GM23338 (cell line): ENCODE results near the gene BDKRB1. TPM values are rescaled to one million over a fixed set of nuclear protein-coding genes. Genes with fewer than 3 reads are reported as not detected.

Source experiments
- ATAC-seq: fragments of 200-7000 bp; cut with Tn5 transposase; 3 replicates; pipeline ENCODE4 v1.9.1; 2020
- DNase-seq: peaks from one replicate; pipeline ENCODE4 v3.0.0-alpha.2; 2015; ENCODE audit warnings: low spot score
- H2AFZ ChIP-seq: fragments of 200-600 bp; sonication (generic); 2 replicates; pipeline ENCODE4 v1.8.0; 2016; ENCODE audit warnings: antibody characterized with exemption, mild to moderate bottlenecking, moderate library complexity
- H3F3A ChIP-seq: fragments of 200-600 bp; sonication (generic); replicated peaks from 2 replicates; pipeline ENCODE4 v1.8.0; 2017; ENCODE audit warnings: antibody characterized with exemption, mixed run types, low read depth
- H3K27ac ChIP-seq: fragments of 200-600 bp; sonication (generic); 2 replicates; pipeline ENCODE4 v1.6.1; 2016; ENCODE audit warnings: low read depth
- H3K27me3 ChIP-seq: fragments of 200-600 bp; sonication (generic); 2 replicates; pipeline ENCODE4 v1.8.0; 2016; ENCODE audit warnings: mild to moderate bottlenecking, mixed run types, moderate library complexity; ENCODE audit not compliant: insufficient read depth
- H3K36me3 ChIP-seq: fragments of 200-600 bp; sonication (generic); 2 replicates; pipeline ENCODE4 v1.8.0; 2016; ENCODE audit warnings: mild to moderate bottlenecking; ENCODE audit not compliant: insufficient read depth
- H3K4me1 ChIP-seq: fragments of 200-600 bp; sonication (generic); 2 replicates; pipeline ENCODE4 v1.8.0; 2016; ENCODE audit warnings: mild to moderate bottlenecking, moderate library complexity; ENCODE audit not compliant: insufficient read depth
- H3K4me2 ChIP-seq: fragments of 200-600 bp; sonication (generic); 2 replicates; pipeline ENCODE4 v1.7.1; 2017; ENCODE audit warnings: mixed run types
- H3K4me3 ChIP-seq: fragments of 200-600 bp; sonication (generic); 2 replicates; pipeline ENCODE4 v1.6.1; 2016; ENCODE audit warnings: mixed run types
- H3K79me2 ChIP-seq: fragments of 200-600 bp; sonication (generic); replicated peaks from 2 replicates; pipeline ENCODE4 v1.8.0; 2017; ENCODE audit warnings: mild to moderate bottlenecking; ENCODE audit not compliant: insufficient read depth
- H3K9me2 ChIP-seq: fragments of 200-600 bp; sonication (generic); 2 replicates; pipeline ENCODE4 v1.8.0; 2017; ENCODE audit not compliant: insufficient read depth
- H4K20me1 ChIP-seq: fragments of 200-600 bp; sonication (generic); replicated peaks from 2 replicates; pipeline ENCODE4 v1.8.0; 2017; ENCODE audit warnings: mild to moderate bottlenecking; ENCODE audit not compliant: insufficient read depth
- H3K27ac Mint-ChIP-seq: 2 replicates; pipeline ENCODE4 v1.8.0; 2020; ENCODE audit warnings: inconsistent platforms, mild to moderate bottlenecking, moderate library complexity, mixed read lengths
- H3K27me3 Mint-ChIP-seq: 3 replicates; pipeline ENCODE4 v1.8.0; 2022; ENCODE audit warnings: low read depth, mild to moderate bottlenecking, moderate library complexity, mixed read lengths, inconsistent platforms; ENCODE audit not compliant: insufficient read depth, poor library complexity
- H3K36me3 Mint-ChIP-seq: 3 replicates; pipeline ENCODE4 v1.8.0; 2021; ENCODE audit warnings: low read depth, mild to moderate bottlenecking, inconsistent platforms, moderate library complexity, mixed read lengths
- H3K4me1 Mint-ChIP-seq: 3 replicates; pipeline ENCODE4 v1.8.0; 2020; ENCODE audit warnings: mild to moderate bottlenecking, inconsistent platforms, mixed read lengths
- H3K4me3 Mint-ChIP-seq: 3 replicates; pipeline ENCODE4 v1.8.0; 2021; ENCODE audit warnings: moderate library complexity, mild to moderate bottlenecking, inconsistent platforms, mixed read lengths
- H3K9me3 Mint-ChIP-seq: 3 replicates; pipeline ENCODE4 v1.8.0; 2020; ENCODE audit warnings: moderate library complexity, mild to moderate bottlenecking, inconsistent platforms, mixed read lengths
- EZH2 ChIP-seq: fragments of 200-600 bp; sonication (generic); IDR thresholded peaks from one replicate; pipeline ENCODE4 v1.8.0; 2017; ENCODE audit warnings: antibody characterized with exemption, mild to moderate bottlenecking, low read depth; ENCODE audit not compliant: unreplicated experiment
- ZNF114 ChIP-seq: fragments of 250-450 bp; sonication (Bioruptor Pico); IDR thresholded peaks from 2 replicates; pipeline ENCODE4 v1.5.0; 2020; ENCODE audit warnings: mild to moderate bottlenecking, moderate library complexity
- polyA plus RNA-seq: library from polyadenylated mRNA; unstranded; fragments of >200 nt; fragmentation: Nextera tagmentation; extraction: Ambion mirVana; gene quantifications from 2 replicates; pipeline ENCODE4 v1.2.1, GENCODE V29; 2016
- total RNA-seq: library from RNA; depleted of rRNA; stranded (reverse); fragments of >200 nt; shearing (Covaris generic); gene quantifications from 2 replicates; pipeline ENCODE4 v1.2.3, GENCODE V29; 2014
- TF ChIP-seq, protein P1 (sequence below): fragments of 250-450 bp; sonication (Bioruptor Pico); IDR thresholded peaks from 2 replicates; pipeline ENCODE4 v1.5.0; 2020; ENCODE audit warnings: mild to moderate bottlenecking, moderate library complexity
- TF ChIP-seq, protein P2 (sequence below), 2 experiments: fragments of 200-600 bp in 1 of 2; sonication (generic) in 1 of 2; conservative IDR thresholded peaks; 2 replicates each; pipeline versions ENCODE4 v1.5.1 to v1.6.1; 2016 to 2017; ENCODE audit warnings: antibody characterized with exemption in 2 of 2, low read depth in 2 of 2, mild to moderate bottlenecking in 2 of 2, moderate library complexity in 1 of 2

The BDKRB1 gene
- total and polyA plus RNA-seq, 2 experiments from 2014 or later = not detected

DNA sequence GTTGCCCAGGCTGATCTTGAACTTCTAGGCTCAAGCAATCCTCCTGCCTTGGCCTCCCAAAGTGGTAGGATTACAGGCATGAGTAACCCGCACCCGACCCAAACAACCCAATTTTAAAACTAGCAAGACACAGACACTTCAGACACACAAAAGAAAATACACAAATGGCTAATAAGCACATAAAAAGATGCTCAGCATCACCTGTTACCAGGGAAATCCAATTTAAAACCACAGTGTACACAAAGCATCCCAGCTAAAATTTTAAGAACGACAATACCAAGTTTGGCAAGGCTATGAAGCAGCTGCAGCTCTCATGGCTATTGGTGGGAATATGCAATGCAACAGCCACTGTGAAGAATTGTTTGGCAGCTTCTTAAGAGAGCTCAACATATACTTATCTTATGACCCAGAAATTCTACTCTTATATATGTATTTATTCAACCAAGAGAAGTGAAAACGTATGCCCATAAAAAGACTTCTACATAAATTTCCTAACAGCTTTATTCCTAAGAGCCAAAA lies 42.0 kb downstream of the BDKRB1 start (continued):
- TF ChIP-seq, protein P1, sequence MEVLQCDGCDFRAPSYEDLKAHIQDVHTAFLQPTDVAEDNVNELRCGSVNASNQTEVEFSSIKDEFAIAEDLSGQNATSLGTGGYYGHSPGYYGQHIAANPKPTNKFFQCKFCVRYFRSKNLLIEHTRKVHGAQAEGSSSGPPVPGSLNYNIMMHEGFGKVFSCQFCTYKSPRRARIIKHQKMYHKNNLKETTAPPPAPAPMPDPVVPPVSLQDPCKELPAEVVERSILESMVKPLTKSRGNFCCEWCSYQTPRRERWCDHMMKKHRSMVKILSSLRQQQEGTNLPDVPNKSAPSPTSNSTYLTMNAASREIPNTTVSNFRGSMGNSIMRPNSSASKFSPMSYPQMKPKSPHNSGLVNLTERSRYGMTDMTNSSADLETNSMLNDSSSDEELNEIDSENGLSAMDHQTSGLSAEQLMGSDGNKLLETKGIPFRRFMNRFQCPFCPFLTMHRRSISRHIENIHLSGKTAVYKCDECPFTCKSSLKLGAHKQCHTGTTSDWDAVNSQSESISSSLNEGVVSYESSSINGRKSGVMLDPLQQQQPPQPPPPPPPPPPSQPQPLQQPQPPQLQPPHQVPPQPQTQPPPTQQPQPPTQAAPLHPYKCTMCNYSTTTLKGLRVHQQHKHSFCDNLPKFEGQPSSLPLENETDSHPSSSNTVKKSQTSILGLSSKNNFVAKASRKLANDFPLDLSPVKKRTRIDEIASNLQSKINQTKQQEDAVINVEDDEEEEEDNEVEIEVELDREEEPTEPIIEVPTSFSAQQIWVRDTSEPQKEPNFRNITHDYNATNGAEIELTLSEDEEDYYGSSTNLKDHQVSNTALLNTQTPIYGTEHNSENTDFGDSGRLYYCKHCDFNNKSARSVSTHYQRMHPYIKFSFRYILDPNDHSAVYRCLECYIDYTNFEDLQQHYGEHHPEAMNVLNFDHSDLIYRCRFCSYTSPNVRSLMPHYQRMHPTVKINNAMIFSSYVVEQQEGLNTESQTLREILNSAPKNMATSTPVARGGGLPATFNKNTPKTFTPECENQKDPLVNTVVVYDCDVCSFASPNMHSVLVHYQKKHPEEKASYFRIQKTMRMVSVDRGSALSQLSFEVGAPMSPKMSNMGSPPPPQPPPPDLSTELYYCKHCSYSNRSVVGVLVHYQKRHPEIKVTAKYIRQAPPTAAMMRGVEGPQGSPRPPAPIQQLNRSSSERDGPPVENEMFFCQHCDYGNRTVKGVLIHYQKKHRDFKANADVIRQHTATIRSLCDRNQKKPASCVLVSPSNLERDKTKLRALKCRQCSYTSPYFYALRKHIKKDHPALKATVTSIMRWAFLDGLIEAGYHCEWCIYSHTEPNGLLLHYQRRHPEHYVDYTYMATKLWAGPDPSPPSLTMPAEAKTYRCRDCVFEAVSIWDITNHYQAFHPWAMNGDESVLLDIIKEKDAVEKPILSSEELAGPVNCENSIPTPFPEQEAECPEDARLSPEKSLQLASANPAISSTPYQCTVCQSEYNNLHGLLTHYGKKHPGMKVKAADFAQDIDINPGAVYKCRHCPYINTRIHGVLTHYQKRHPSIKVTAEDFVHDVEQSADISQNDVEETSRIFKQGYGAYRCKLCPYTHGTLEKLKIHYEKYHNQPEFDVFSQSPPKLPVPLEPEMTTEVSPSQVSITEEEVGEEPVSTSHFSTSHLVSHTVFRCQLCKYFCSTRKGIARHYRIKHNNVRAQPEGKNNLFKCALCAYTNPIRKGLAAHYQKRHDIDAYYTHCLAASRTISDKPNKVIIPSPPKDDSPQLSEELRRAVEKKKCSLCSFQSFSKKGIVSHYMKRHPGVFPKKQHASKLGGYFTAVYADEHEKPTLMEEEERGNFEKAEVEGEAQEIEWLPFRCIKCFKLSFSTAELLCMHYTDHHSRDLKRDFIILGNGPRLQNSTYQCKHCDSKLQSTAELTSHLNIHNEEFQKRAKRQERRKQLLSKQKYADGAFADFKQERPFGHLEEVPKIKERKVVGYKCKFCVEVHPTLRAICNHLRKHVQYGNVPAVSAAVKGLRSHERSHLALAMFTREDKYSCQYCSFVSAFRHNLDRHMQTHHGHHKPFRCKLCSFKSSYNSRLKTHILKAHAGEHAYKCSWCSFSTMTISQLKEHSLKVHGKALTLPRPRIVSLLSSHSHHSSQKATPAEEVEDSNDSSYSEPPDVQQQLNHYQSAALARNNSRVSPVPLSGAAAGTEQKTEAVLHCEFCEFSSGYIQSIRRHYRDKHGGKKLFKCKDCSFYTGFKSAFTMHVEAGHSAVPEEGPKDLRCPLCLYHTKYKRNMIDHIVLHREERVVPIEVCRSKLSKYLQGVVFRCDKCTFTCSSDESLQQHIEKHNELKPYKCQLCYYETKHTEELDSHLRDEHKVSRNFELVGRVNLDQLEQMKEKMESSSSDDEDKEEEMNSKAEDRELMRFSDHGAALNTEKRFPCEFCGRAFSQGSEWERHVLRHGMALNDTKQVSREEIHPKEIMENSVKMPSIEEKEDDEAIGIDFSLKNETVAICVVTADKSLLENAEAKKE (CRISPR knock-in tag) = no peak
- TF ChIP-seq EZH2 = no peak

DNA sequence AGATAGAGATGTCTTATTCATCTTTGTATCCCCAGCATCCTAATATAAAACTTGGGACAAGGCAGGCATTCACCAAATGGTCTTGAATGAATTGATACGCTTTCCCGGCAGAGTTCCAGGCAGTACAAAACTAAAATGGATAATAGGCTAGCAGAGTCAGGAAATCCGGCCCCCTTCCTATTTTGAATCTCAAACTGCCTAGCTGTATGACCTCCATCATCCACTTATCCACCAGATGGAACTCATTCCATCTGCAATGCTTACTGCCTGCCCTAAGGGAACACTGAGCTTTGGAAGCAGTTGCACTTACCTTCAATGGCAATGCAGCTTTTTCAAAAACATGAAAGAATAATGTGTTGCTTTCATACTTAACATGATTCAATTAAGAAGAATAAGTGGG lies 43.4 kb downstream of the BDKRB1 start:
- no peak overlapping the region for H3K27ac Mint-ChIP-seq
- no peaks in the 10 kb centered on the region for H3K27me3 Mint-ChIP-seq
- no peaks in the 10 kb centered on the region for H3K36me3 ChIP-seq
- H3K27me3 ChIP-seq = no peaks in the 10 kb centered on the region
- no peak overlapping the region for H3K27ac ChIP-seq
- H3K4me1 ChIP-seq = no peaks in the 10 kb centered on the region
- no peak overlapping the region for H3K4me2 ChIP-seq
- H3K4me3 ChIP-seq = no peak overlapping the region
- no peaks in the 10 kb centered on the region for H3K9me2 ChIP-seq
- DNase-seq (no peak), ATAC-seq (no peak)
- H3K9me3 Mint-ChIP-seq = no peaks in the 10 kb centered on the region
- TF ChIP-seq ZNF114 = no peak
- TF ChIP-seq, protein P2, sequence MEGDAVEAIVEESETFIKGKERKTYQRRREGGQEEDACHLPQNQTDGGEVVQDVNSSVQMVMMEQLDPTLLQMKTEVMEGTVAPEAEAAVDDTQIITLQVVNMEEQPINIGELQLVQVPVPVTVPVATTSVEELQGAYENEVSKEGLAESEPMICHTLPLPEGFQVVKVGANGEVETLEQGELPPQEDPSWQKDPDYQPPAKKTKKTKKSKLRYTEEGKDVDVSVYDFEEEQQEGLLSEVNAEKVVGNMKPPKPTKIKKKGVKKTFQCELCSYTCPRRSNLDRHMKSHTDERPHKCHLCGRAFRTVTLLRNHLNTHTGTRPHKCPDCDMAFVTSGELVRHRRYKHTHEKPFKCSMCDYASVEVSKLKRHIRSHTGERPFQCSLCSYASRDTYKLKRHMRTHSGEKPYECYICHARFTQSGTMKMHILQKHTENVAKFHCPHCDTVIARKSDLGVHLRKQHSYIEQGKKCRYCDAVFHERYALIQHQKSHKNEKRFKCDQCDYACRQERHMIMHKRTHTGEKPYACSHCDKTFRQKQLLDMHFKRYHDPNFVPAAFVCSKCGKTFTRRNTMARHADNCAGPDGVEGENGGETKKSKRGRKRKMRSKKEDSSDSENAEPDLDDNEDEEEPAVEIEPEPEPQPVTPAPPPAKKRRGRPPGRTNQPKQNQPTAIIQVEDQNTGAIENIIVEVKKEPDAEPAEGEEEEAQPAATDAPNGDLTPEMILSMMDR (conservative IDR thresholded peaks at IDR 0.05; ENCODE audit: low read depth in 2 of 2) = peak in 1 of 2 experiments; percentile 6; a peak in 1 of 4 replicates
- H3K79me2 ChIP-seq = no peaks in the 10 kb centered on the region
- peaks cover 5% of the 10 kb centered on the region; the same call in 2 of the 3 replicates for H3K4me1 Mint-ChIP-seq
- no peak overlapping the region for H3K4me3 Mint-ChIP-seq
- H4K20me1 ChIP-seq = no peaks in the 10 kb centered on the region
- no peaks in the 10 kb centered on the region for H3F3A ChIP-seq
- H2AFZ ChIP-seq = no peak overlapping the region
- no peaks in the 10 kb centered on the region for H3K36me3 Mint-ChIP-seq
